ENCODE data around the gene C1RL.
"Not testable (repeated sequence)": the region's sequence is repeated elsewhere in the genome, so short reads cannot be mapped to it uniquely, and the experiment has no call there.

Gene C1RL

GRCh38 chr12:7058850-7059395 is 50.1 kb downstream of the C1RL start:
- no peak for DNase-seq

GRCh38 chr12:7058163-7058845 is 50.7 kb downstream of the C1RL start:
- no peak for DNase-seq

GRCh38 chr12:7055736-7056135 is 53.3 kb downstream of the C1RL start:
- DNase-seq = not testable (repeated sequence)

- DNase-seq = no peak
These were observed 54.1 kb downstream of the C1RL start for GRCh38 chr12:7054925-7055324.

- DNase-seq = not testable (repeated sequence)
These were observed 59.0 kb downstream of the C1RL start for GRCh38 chr12:7049973-7050372.

- DNase-seq = not testable (repeated sequence)
These were observed 59.5 kb downstream of the C1RL start for GRCh38 chr12:7049445-7049951.

- DNase-seq = no peak
These were observed 61.7 kb downstream of the C1RL start for GRCh38 chr12:7047306-7047705.

GRCh38 chr12:7046383-7047105 is 62.5 kb downstream of the C1RL start:
- DNase-seq = no peak

- DNase-seq = no peak
These were observed 63.1 kb downstream of the C1RL start for GRCh38 chr12:7045913-7046312.

Data from stimulated activated CD4-positive, alpha-beta T cell treated with anti-CD3 and anti-CD28 coated beads, Interleukin-4, amount 100 ng/mL, for 1 hour (primary cell).